ENCODE measurements around the gene NFKB2. TPM values are rescaled to one million over a fixed set of nuclear protein-coding genes. Genes with fewer than 3 reads are reported as not detected.

The NFKB2 gene
- total RNA-seq, 6 experiments from 2014 or later: 23.1 to 27.4 (median 26.1) TPM

Small RNA genes within 50 kb of the gene (microRNA-seq; reads per million reads assigned to microRNA genes)
- 181 reads per million, percentile 57 among the genes with 10 or more reads in this experiment for gene MIR146B

Other genes starting within 250 kb of the NFKB2 start
- 10 to 100 TPM; 47.6 to 62.2 (median 58.4) TPM for gene NOLC1, start 243.3 kb upstream of the NFKB2 start, total RNA-seq (2021; fragmentation: NEBNext Ultra II Directional; extraction: Animal tissue kit (Norgen Biotek cat#: 25700))
- under 1 TPM in 4 of 6 experiments, not detected in 2; 0.11 to 0.21 (median 0.16) TPM for gene ELOVL3, start 169.4 kb upstream of the NFKB2 start, total RNA-seq (2021; fragmentation: NEBNext Ultra II Directional; extraction: Animal tissue kit (Norgen Biotek cat#: 25700))
- under 1 TPM in 1 of 6 experiments, not detected in 5; 0.14 TPM for gene PITX3, start 154.2 kb upstream of the NFKB2 start, total RNA-seq (2021; fragmentation: NEBNext Ultra II Directional; extraction: Animal tissue kit (Norgen Biotek cat#: 25700))
- gene GBF1, start 150.2 kb upstream of the NFKB2 start, total RNA-seq (2021; fragmentation: NEBNext Ultra II Directional; extraction: Animal tissue kit (Norgen Biotek cat#: 25700)): 10 to 100 TPM; 67.2 to 83.6 (median 74.2) TPM
- 1 to 10 TPM in 2 of 6 experiments, under 1 TPM in 4; 0.37 to 1.4 (median 0.69) TPM for gene PSD, start 23.1 kb downstream of the NFKB2 start, total RNA-seq (2021; fragmentation: NEBNext Ultra II Directional; extraction: Animal tissue kit (Norgen Biotek cat#: 25700))
- gene FBXL15, start 25.1 kb downstream of the NFKB2 start, total RNA-seq (2021; fragmentation: NEBNext Ultra II Directional; extraction: Animal tissue kit (Norgen Biotek cat#: 25700)): 10 to 100 TPM in 4 of 6 experiments, 1 to 10 TPM in 2; 9.2 to 13.2 (median 11.5) TPM
- 10 to 100 TPM; 62.6 to 75.9 (median 72.5) TPM for gene CUEDC2, start 36.9 kb downstream of the NFKB2 start, total RNA-seq (2021; fragmentation: NEBNext Ultra II Directional; extraction: Animal tissue kit (Norgen Biotek cat#: 25700))
- under 1 TPM in 1 of 6 experiments, not detected in 5; 0.12 TPM for gene C10orf95, start 55.8 kb downstream of the NFKB2 start, total RNA-seq (2021; fragmentation: NEBNext Ultra II Directional; extraction: Animal tissue kit (Norgen Biotek cat#: 25700))
- 100 to 1,000 TPM; 125 to 175 (median 152) TPM for gene ACTR1A, start 107.0 kb downstream of the NFKB2 start, total RNA-seq (2021; fragmentation: NEBNext Ultra II Directional; extraction: Animal tissue kit (Norgen Biotek cat#: 25700))
- 10 to 100 TPM; 12.8 to 16.8 (median 15.2) TPM for gene SUFU, start 108.3 kb downstream of the NFKB2 start, total RNA-seq (2021; fragmentation: NEBNext Ultra II Directional; extraction: Animal tissue kit (Norgen Biotek cat#: 25700))
- 100 to 1,000 TPM; 123 to 148 (median 135) TPM for gene TRIM8, start 248.8 kb downstream of the NFKB2 start, total RNA-seq (2021; fragmentation: NEBNext Ultra II Directional; extraction: Animal tissue kit (Norgen Biotek cat#: 25700))

Measured in HFFc6 (cell line).